Measurements from ENCODE around the gene TRA2B. TPM values are rescaled to one million over a fixed set of nuclear protein-coding genes. Genes with fewer than 3 reads are reported as not detected.
A peak's percentile ranks its signal among the peaks of the same experiment; 100 is the strongest.

TRA2B gene
- 170 and 216 TPM in 2 replicates for polyA plus RNA-seq (2011; rRNA removed)
- 237 and 264 TPM in 2 replicates for polyA minus RNA-seq (2011; rRNA and poly(A)+ RNA removed)

GRCh38 chr3:185937689-185938374 lies at the start of gene TRA2B:
TRA2B (minus strand) TSS chr3:185938014; CDS start chr3:185937860, 154 bp downstream.
- H3K9me3 ChIP-seq (ENCODE audit: control insufficient read depth, insufficient read depth, low read length): no peaks in the 10 kb centered on the region; the same call in 1 of the 2 replicates
- DNase-seq (ENCODE audit: low read depth, low spot score): peak; percentile 94
- CTCF ChIA-PET: interaction anchor here (1.1 kb wide), 1 partner anchor 278 kb away, joined by 3 read pairs; no protein-coding TSS in a partner anchor

GRCh38 chr3:185986198-185986777 lies 48.5 kb upstream of the TRA2B start:
- Histone ChIP-seq H3K27ac (ENCODE audit: low read depth, low read length) (no peak overlapping the region), H3K4me3 (ENCODE audit: low read depth, low read length) (no peak overlapping the region), H3K9me3 (ENCODE audit: control insufficient read depth, insufficient read depth, low read length) (peaks cover 2% of the 10 kb centered on the region; the same call in 1 of the 2 replicates), H3K27me3 (ENCODE audit: control insufficient read depth, insufficient read depth, low read length) (no peaks in the 10 kb centered on the region)
- ChIA-PET CTCF (interaction anchor here (1.0 to 1.5 kb wide), 2 partner anchors 9 to 273 kb away, joined by 6 to 9 read pairs; no protein-coding TSS in a partner anchor), POLR2A (no interaction called here)
- no peak for TF ChIP-seq CTCF (IDR thresholded peaks at IDR 0.05; ENCODE audit: low read depth, low read length)
- DNase-seq (ENCODE audit: low read depth, low spot score): no peak

More at GRCh38 chr3:185937689-185938374, at the start of gene TRA2B:
- peak; percentile 34 for TF ChIP-seq CTCF (IDR thresholded peaks at IDR 0.05; ENCODE audit: low read depth, low read length)
- POLR2A ChIA-PET: interaction anchor here (0.5 to 2.2 kb wide), 16 partner anchors 11 to 889 kb away, joined by 3 to 26 read pairs (median 4); partner anchors contain the start of gene EIF4A2
- Histone ChIP-seq H3K27me3 (ENCODE audit: control insufficient read depth, insufficient read depth, low read length) (no peaks in the 10 kb centered on the region), H3K27ac (ENCODE audit: low read depth, low read length) (peak within 1 kb of the TSS; percentile 100), H3K4me3 (ENCODE audit: low read depth, low read length) (peak within 1 kb of the TSS; percentile 99)

GRCh38 chr3:185984203-185984602 lies 46.4 kb upstream of the TRA2B start:
- H3K4me3 ChIP-seq (ENCODE audit: low read depth, low read length): no peak overlapping the region
- POLR2A ChIA-PET: no interaction called here
- CTCF ChIA-PET: interaction anchor here (1.1 kb wide), 1 partner anchor 292 kb away, joined by 3 read pairs; no protein-coding TSS in a partner anchor

DNA sequence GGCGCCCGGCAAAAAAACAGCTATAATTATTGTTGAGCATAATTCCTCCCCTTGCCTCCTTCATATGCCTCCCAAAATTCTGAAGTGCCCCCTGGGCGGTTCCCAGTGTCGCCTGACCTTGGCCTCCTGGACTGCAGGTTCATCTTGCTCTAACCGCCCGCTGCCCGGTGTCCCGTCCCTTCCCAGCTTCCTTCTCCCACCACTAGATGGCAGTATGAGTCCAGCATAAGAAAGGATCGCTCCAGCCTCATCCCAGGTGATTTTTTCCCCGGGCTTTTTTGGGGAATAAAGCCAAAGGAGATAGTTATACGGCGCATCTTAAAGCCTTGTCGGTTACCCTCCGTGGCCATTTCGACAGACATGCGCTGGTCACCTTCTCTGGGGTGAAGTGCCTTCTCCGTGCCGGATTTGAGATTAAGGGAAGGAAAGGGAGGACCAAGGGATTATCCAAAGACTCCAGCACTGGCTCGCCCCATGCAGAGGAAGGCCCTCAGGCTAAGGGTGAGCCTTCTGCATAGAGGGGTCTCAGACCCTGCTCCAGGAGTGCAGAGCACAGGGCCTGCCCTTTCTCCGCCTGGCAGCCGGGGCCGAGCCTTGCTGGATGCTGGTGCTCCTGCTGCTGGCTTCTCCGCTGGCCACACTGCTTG lies 45.8 kb upstream of the TRA2B start:
- CTCF ChIA-PET: interaction anchor here (0.7 to 7.6 kb wide), 45 partner anchors 10 to 838 kb away, joined by 3 to 61 read pairs (median 5); partner anchors contain the start of gene DNAJB11
- H3K9me3 ChIP-seq (ENCODE audit: control insufficient read depth, insufficient read depth, low read length): peaks cover 2% of the 10 kb centered on the region; the same call in 1 of the 2 replicates
- POLR2A ChIA-PET: no interaction called here
- TF ChIP-seq CTCF (IDR thresholded peaks at IDR 0.05; ENCODE audit: low read depth, low read length): peak; percentile 92
- peak; percentile 45 for DNase-seq (ENCODE audit: low read depth, low spot score)
- no peak overlapping the region for H3K4me3 ChIP-seq (ENCODE audit: low read depth, low read length)
- H3K27ac ChIP-seq (ENCODE audit: low read depth, low read length): no peak overlapping the region
- H3K27me3 ChIP-seq (ENCODE audit: control insufficient read depth, insufficient read depth, low read length): no peaks in the 10 kb centered on the region

More at GRCh38 chr3:185984203-185984602, 46.4 kb upstream of the TRA2B start:
- DNase-seq (ENCODE audit: low read depth, low spot score): no peak
- peaks cover 2% of the 10 kb centered on the region; the same call in 1 of the 2 replicates for H3K9me3 ChIP-seq (ENCODE audit: control insufficient read depth, insufficient read depth, low read length)
- H3K27ac ChIP-seq (ENCODE audit: low read depth, low read length): no peak overlapping the region
- H3K27me3 ChIP-seq (ENCODE audit: control insufficient read depth, insufficient read depth, low read length): no peaks in the 10 kb centered on the region
- TF ChIP-seq CTCF (IDR thresholded peaks at IDR 0.05; ENCODE audit: low read depth, low read length): no peak
